ENCODE data around the gene ATP5F1E. TPM values are rescaled to one million over a fixed set of nuclear protein-coding genes. Genes with fewer than 3 reads are reported as not detected.

ATP5F1E gene
- total and polyA plus RNA-seq, 10 of the 15 experiments (the other 5 are each of a cell fraction or from before 2014, with no cell fraction given) = 49.0 to 407 (median 117) TPM

DNA sequence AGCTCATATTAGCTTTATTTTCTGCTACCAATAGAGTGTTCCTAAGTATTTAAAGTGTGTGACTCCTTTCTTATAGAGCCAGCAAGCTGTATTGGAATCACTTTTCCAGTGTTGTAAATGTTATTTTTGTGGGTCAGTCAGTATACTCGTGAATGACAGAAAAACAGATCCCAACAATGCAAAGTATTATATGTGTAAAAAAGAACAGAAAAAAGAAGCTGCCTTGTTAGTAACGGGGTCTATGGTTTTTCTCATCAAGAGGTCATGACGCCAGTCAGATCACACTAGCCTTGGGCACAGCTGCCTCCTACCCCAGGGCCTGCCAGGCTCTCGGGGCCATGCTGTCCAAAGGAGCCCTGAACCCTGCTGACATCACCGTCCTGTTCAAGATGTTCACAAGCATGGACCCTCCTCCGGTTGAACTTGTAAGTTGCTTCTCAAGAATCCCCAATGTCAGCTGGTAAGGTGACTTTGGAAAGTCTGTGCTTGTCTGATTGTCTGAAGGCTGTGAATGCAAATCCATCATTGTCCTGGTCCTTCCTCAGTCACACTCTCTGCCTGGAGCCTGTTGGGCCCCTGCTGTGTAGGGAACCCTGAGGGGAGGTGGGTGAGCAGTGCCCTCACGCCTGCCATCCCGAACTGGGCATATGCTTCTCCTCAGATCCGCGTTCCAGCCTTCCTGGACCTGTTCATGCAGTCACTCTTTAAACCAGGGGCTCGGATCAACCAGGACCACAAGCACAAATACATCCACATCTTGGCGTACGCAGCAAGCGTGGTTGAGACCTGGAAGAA, 41.3 kb downstream of the ATP5F1E start:
- Histone ChIP-seq H3K4me3 (no peak overlapping the region), H3K36me3 (ENCODE audit: control insufficient read depth in 2 of 2, insufficient read depth in 2 of 2, low read length in 1 of 2) (peaks cover 45 to 61% of the 10 kb centered on the region in 2 experiments), H3K27ac (ENCODE audit: control insufficient read depth, insufficient read depth) (no peak overlapping the region), H3K4me2 (ENCODE audit: control insufficient read depth, insufficient read depth) (no peak overlapping the region), H3K79me2 (ENCODE audit: control insufficient read depth, insufficient read depth, low read length) (peaks cover 2% of the 10 kb centered on the region), H3K9ac (ENCODE audit: control insufficient read depth, insufficient read depth, low read length) (no peak overlapping the region), H2AFZ (ENCODE audit: control insufficient read depth, low read depth, low read length) (no peak overlapping the region), H3K9me3 (replicated peaks; ENCODE audit: control insufficient read depth, insufficient read depth, low read length) (no peaks in the 10 kb centered on the region), H3K27me3 (replicated peaks in 1 of 2; ENCODE audit: control insufficient read depth in 2 of 2, insufficient read depth in 2 of 2, low read length in 1 of 2) (no peaks in the 10 kb centered on the region), H4K20me1 (ENCODE audit: control insufficient read depth, insufficient read depth) (no peaks in the 10 kb centered on the region; the same call in 1 of the 2 replicates), H3K4me1 (ENCODE audit: control insufficient read depth, insufficient read depth, low read length) (peaks cover 14% of the 10 kb centered on the region)
- ChIA-PET CTCF (interaction anchor here (1.1 kb wide), 1 partner anchor 121 kb away, joined by 4 read pairs; no protein-coding TSS in a partner anchor), POLR2A (interaction anchor here (0.5 to 1.4 kb wide), 3 partner anchors 8 to 114 kb away, joined by 3 to 4 read pairs (median 4); partner anchors contain the start of gene NELFCD), RAD21 (ENCODE audit: unreplicated experiment) (interaction anchor here (0.8 kb wide), 1 partner anchor 8 kb away, joined by 5 read pairs; no protein-coding TSS in a partner anchor), SMC1A (ENCODE audit: uncharacterized antibody, unreplicated experiment) (interaction anchor here (0.6 kb wide), 1 partner anchor 104 kb away, joined by 3 read pairs; no protein-coding TSS in a partner anchor)
- TF ChIP-seq EP300 (IDR thresholded peaks at IDR 0.05; ENCODE audit: borderline replicate concordance in 1 of 2, control insufficient read depth in 1 of 2, low read depth in 2 of 2, low read length in 2 of 2) (no peak), POLR2AphosphoS5 (IDR thresholded peaks at IDR 0.05; ENCODE audit: low read length) (0 out of 2 replicates have a peak, but pooled peaks have one; percentile 27), POLR2A (IDR thresholded peaks at IDR 0.05; ENCODE audit: low read depth, low read length) (peak; percentile 57)
- ATAC-seq (no peak), FAIRE-seq (no peak), DNase-seq (ENCODE audit: low read depth, low spot score) (no peak)
- WGBS (ENCODE audit: insufficient coverage, insufficient replicate concordance, low lambda C conversion rate, missing lambda C conversion rate) = 98% methylated on average over 14 of the region's 14 CpGs
- BruUV-seq (replicated peaks) = no TSS peak
- in situ Hi-C loops (cut with MboI) (no loop called here), intact Hi-C loops (cut with micrococcal nuclease; ENCODE audit: unreplicated experiment) (no loop called here)

DNA sequence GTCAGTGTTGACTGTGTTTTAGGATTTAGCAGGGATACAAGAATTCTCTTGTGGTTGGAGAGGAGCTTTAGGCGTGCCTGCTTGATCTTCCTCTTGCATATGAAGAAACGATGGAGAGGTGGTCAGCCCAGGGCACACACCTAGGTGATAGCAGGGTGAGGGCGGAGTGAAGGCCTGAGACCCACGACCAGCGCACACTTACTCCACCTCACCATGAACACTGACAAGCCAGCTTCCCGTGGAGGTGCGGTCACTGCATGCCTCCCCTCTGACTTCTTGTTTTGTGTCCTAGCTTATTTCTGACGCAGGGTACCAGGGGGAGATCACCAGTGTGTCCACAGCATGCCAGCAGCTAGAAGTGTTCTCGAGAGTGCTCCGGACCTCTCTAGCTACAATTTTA, 42.9 kb downstream of the ATP5F1E start:
- WGBS (ENCODE audit: insufficient coverage, insufficient replicate concordance, low lambda C conversion rate, missing lambda C conversion rate) = 95% methylated on average over 10 of the region's 10 CpGs
- Histone ChIP-seq H3K36me3 (ENCODE audit: control insufficient read depth in 2 of 2, insufficient read depth in 2 of 2, low read length in 1 of 2) (peaks cover 36 to 49% of the 10 kb centered on the region in 2 experiments), H3K9ac (ENCODE audit: control insufficient read depth, insufficient read depth, low read length) (no peak overlapping the region), H4K20me1 (ENCODE audit: control insufficient read depth, insufficient read depth) (no peaks in the 10 kb centered on the region), H2AFZ (ENCODE audit: control insufficient read depth, low read depth, low read length) (no peak overlapping the region), H3K27me3 (replicated peaks in 1 of 2; ENCODE audit: control insufficient read depth in 2 of 2, insufficient read depth in 2 of 2, low read length in 1 of 2) (no peaks in the 10 kb centered on the region), H3K4me3 (no peak overlapping the region), H3K9me3 (replicated peaks; ENCODE audit: control insufficient read depth, insufficient read depth, low read length) (no peaks in the 10 kb centered on the region), H3K79me2 (ENCODE audit: control insufficient read depth, insufficient read depth, low read length) (peaks cover 19% of the 10 kb centered on the region), H3K4me2 (ENCODE audit: control insufficient read depth, insufficient read depth) (no peak overlapping the region), H3K4me1 (ENCODE audit: control insufficient read depth, insufficient read depth, low read length) (peaks cover 11% of the 10 kb centered on the region; the same call in 1 of the 2 replicates), H3K27ac (ENCODE audit: control insufficient read depth, insufficient read depth) (no peak overlapping the region)
- ChIA-PET CTCF (no interaction called here), POLR2A (no interaction called here), RAD21 (ENCODE audit: unreplicated experiment) (no interaction called here), SMC1A (ENCODE audit: uncharacterized antibody, unreplicated experiment) (no interaction called here)
- in situ Hi-C loops (cut with MboI) (no loop called here), intact Hi-C loops (cut with micrococcal nuclease; ENCODE audit: unreplicated experiment) (loop anchor here (10.0 kb wide), 2 partner anchors 46 to 334 kb away; partner anchors contain the start of genes ATP5F1E and STX16)
- BruUV-seq (replicated peaks) = TSS peak; percentile 15
- FAIRE-seq (no peak), DNase-seq (ENCODE audit: low read depth, low spot score) (no peak), ATAC-seq (no peak)
- TF ChIP-seq TAF1 (IDR thresholded peaks at IDR 0.05; ENCODE audit: borderline replicate concordance, low read depth, low read length) = no peak
- no peak for TF ChIP-seq EED (IDR thresholded peaks at IDR 0.05; ENCODE audit: low read depth)
- no peak for TF ChIP-seq EP300 (IDR thresholded peaks at IDR 0.05; ENCODE audit: borderline replicate concordance in 1 of 2, control insufficient read depth in 1 of 2, low read depth in 2 of 2, low read length in 2 of 2)
- TF ChIP-seq, protein P1, sequence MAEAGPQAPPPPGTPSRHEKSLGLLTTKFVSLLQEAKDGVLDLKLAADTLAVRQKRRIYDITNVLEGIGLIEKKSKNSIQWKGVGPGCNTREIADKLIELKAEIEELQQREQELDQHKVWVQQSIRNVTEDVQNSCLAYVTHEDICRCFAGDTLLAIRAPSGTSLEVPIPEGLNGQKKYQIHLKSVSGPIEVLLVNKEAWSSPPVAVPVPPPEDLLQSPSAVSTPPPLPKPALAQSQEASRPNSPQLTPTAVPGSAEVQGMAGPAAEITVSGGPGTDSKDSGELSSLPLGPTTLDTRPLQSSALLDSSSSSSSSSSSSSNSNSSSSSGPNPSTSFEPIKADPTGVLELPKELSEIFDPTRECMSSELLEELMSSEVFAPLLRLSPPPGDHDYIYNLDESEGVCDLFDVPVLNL (IDR thresholded peaks at IDR 0.05; ENCODE audit: low read depth, low read length) = no peak
- no peak for TF ChIP-seq NFYA (IDR thresholded peaks at IDR 0.05; ENCODE audit: borderline replicate concordance, low read depth, low read length)
- no peak for TF ChIP-seq DPF2 (IDR thresholded peaks at IDR 0.05)
- TF ChIP-seq, protein P2, sequence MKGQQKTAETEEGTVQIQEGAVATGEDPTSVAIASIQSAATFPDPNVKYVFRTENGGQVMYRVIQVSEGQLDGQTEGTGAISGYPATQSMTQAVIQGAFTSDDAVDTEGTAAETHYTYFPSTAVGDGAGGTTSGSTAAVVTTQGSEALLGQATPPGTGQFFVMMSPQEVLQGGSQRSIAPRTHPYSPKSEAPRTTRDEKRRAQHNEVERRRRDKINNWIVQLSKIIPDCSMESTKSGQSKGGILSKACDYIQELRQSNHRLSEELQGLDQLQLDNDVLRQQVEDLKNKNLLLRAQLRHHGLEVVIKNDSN (IDR thresholded peaks at IDR 0.05; ENCODE audit: borderline replicate concordance, extremely low read length, insufficient read depth, low read depth, low read length) = no peak
- TF ChIP-seq PAX5 (IDR thresholded peaks at IDR 0.05; ENCODE audit: borderline replicate concordance, low read depth, low read length) = no peak

All from GM12878 (cell line).